Neutrophil (primary cell): Measurements from ENCODE around the gene SPEG.

Experiments
- H3K27ac ChIP-seq: fragments of 200-600 bp; sonication (generic); 2 replicates; pipeline ENCODE4 v1.5.1; 2016; ENCODE audit warnings: mild to moderate bottlenecking, moderate library complexity
- H3K27me3 ChIP-seq: fragments of 200-600 bp; sonication (generic); 2 replicates; pipeline ENCODE4 v1.6.0; 2016; ENCODE audit warnings: mild to moderate bottlenecking
- H3K36me3 ChIP-seq: fragments of 200-600 bp; sonication (generic); 2 replicates; pipeline ENCODE4 v1.5.1; 2017
- H3K4me1 ChIP-seq, 2 experiments: fragments of 200-600 bp in 1 of 2; sonication (generic) in 1 of 2; 1 replicate in 1 of 2; 2 replicates in 1 of 2; pipeline versions ENCODE4 v1.5.1 to v1.6.1; 2013 to 2016; ENCODE audit warnings: low read depth in 1 of 2, low read length in 1 of 2, mild to moderate bottlenecking in 1 of 2, moderate library complexity in 1 of 2; ENCODE audit not compliant: control insufficient read depth in 1 of 2, insufficient read depth in 1 of 2
- H3K4me3 ChIP-seq, 2 experiments: fragments of 200-600 bp in 1 of 2; sonication (generic) in 1 of 2; 1 replicate in 1 of 2; 2 replicates in 1 of 2; pipeline ENCODE4 v1.5.1; 2013 to 2016; ENCODE audit warnings: low read depth in 1 of 2, low read length in 1 of 2, mild to moderate bottlenecking in 1 of 2, moderate library complexity in 1 of 2
- H3K9me3 ChIP-seq: fragments of 200-600 bp; sonication (generic); 2 replicates; pipeline ENCODE4 v1.5.1; 2016
- CTCF ChIP-seq: fragments of 200-600 bp; sonication (generic); IDR thresholded peaks from 2 replicates; pipeline ENCODE4 v1.5.1; 2016; ENCODE audit warnings: antibody characterized with exemption

Gene SPEG

GRCh38 chr2:219398721-219399363, 35.8 kb upstream of the SPEG start:
- no peak for TF ChIP-seq CTCF
- Histone ChIP-seq H3K36me3 (no peaks in the 10 kb centered on the region), H3K4me3 (no peak overlapping the region), H3K27ac (no peak overlapping the region), H3K4me1 (peaks cover 25 to 43% of the 10 kb centered on the region in 2 experiments), H3K27me3 (peaks cover 9% of the 10 kb centered on the region), H3K9me3 (no peaks in the 10 kb centered on the region)

- Histone ChIP-seq H3K4me3 (no peak overlapping the region), H3K36me3 (no peaks in the 10 kb centered on the region), H3K27me3 (peaks cover 20% of the 10 kb centered on the region), H3K4me1 (peaks cover 25 to 43% of the 10 kb centered on the region in 2 experiments), H3K27ac (no peak overlapping the region), H3K9me3 (no peaks in the 10 kb centered on the region)
- no peak for TF ChIP-seq CTCF
Observed at GRCh38 chr2:219399716-219400478, 34.7 kb upstream of the SPEG start.

DNA sequence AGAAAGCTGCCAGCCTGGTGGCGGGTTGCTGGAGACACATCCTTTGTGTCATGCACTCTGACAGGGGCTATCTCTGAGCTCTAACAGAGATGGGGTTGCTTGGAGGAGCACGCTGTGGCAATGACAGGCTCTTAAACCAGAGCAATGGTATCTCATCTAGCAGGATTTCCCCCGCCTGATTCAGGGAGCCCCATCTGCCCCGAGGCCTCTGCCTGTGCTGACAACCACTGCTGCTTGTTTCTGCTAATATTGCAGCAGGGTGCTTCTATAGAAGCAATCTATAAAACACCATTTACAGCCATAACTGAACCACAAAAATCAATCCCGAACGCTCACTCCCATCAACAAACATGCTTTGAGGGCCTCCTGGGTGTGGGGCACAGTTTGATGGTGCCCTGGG, 34.1 kb upstream of the SPEG start:
- Histone ChIP-seq H3K27ac (no peak overlapping the region), H3K4me3 (no peak overlapping the region), H3K4me1 (peaks cover 25 to 43% of the 10 kb centered on the region in 2 experiments), H3K27me3 (peaks cover 27% of the 10 kb centered on the region), H3K9me3 (no peaks in the 10 kb centered on the region), H3K36me3 (no peaks in the 10 kb centered on the region)
- TF ChIP-seq CTCF = no peak

GRCh38 chr2:219401606-219402005, 33.0 kb upstream of the SPEG start:
- no peak for TF ChIP-seq CTCF
- Histone ChIP-seq H3K4me1 (peaks cover 23 to 37% of the 10 kb centered on the region in 2 experiments), H3K36me3 (no peaks in the 10 kb centered on the region), H3K4me3 (no peak overlapping the region), H3K27me3 (peaks cover 33% of the 10 kb centered on the region), H3K27ac (no peak overlapping the region), H3K9me3 (no peaks in the 10 kb centered on the region)

DNA sequence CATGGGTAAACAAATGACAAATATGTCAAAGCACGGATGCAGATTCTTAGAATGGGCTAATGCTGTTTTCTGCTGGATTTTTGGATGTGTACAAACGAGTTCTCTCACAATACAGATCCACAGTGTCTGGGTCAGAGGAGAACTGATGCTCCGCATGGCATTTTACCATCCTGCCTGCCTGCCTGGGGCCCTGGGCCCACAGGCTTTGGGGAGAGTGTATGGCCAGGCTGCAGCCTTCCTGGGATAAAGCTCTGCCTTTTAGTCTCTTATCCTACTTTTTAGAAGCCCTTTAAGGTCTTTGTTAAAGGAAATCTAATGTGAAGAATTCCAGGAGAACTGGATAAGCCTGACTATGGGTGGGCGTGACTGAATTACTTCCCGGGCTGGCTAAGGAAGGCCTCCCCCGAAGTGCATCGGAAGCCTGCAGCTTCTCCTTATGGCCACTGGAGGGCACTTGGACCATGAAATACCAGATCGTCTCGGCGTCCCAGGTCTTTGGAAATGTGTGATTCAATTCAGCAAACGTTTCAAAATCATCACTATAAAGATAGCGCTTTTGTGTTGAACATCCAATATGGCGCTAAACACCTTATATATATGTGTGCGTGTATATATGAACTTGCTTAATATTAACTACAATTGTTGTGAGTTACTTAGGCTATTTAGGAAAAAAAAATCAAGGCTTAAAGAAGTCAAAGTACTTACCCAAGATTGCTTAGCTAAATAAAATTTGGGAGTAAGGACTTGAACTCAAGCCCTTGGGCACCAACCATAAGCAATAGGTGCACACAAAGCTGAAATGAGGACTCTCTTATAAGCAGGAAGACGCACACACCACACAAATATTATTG, 31.8 kb upstream of the SPEG start:
- Histone ChIP-seq H3K4me3 (no peak overlapping the region), H3K4me1 (peaks cover 11 to 24% of the 10 kb centered on the region in 2 experiments), H3K9me3 (no peaks in the 10 kb centered on the region), H3K36me3 (no peaks in the 10 kb centered on the region), H3K27me3 (peaks cover 34% of the 10 kb centered on the region), H3K27ac (no peak overlapping the region)
- peak; percentile 71 for TF ChIP-seq CTCF
